H1 (cell line): ENCODE measurements around the gene FLRT2.

Experiments used
- CTCF ChIP-seq, 3 experiments: IDR thresholded peaks; 1 replicate in 2 of 3; 2 replicates in 1 of 3; pipeline versions ENCODE4 v1.5.1 to v1.6.1; 2011; ENCODE audit warnings: low read length in 3 of 3, mild to moderate bottlenecking in 3 of 3, inconsistent platforms in 2 of 3, low read depth in 1 of 3, moderate library complexity in 1 of 3; ENCODE audit not compliant: insufficient read depth in 1 of 3; ENCODE audit errors: control extremely low read depth in 1 of 3
- EP300 ChIP-seq, 2 experiments: IDR thresholded peaks; 1 replicate in 1 of 2; 2 replicates in 1 of 2; pipeline ENCODE4 v1.6.1; 2011 to 2012; ENCODE audit warnings: low read depth in 2 of 2, low read length in 2 of 2, mild to moderate bottlenecking in 2 of 2, borderline replicate concordance in 1 of 2, inconsistent platforms in 1 of 2, moderate library complexity in 1 of 2
- EZH2 ChIP-seq: fragments of 200-600 bp; sonication (generic); IDR thresholded peaks from 2 replicates; pipeline ENCODE4 v1.7.1; 2012; ENCODE audit warnings: low read depth, mild to moderate bottlenecking, moderate library complexity, low read length, inconsistent platforms; ENCODE audit not compliant: severe bottlenecking
- JUN ChIP-seq: IDR thresholded peaks from 2 replicates; pipeline ENCODE4 v1.6.1; 2011; ENCODE audit warnings: low read depth, mild to moderate bottlenecking, improper control_type of control experiment, low read length
- JUND ChIP-seq: IDR thresholded peaks from 2 replicates; pipeline ENCODE4 v1.6.1; 2011; ENCODE audit warnings: mild to moderate bottlenecking, improper control_type of control experiment, low read length
- PHF8 ChIP-seq: fragments of 200-600 bp; sonication (generic); conservative IDR thresholded peaks from 2 replicates; pipeline ENCODE4 v1.7.1; 2012; ENCODE audit warnings: low read depth, mild to moderate bottlenecking, inconsistent platforms, low read length, moderate library complexity
- POLR2A ChIP-seq, 2 experiments: IDR thresholded peaks; 1 replicate in 1 of 2; 2 replicates in 1 of 2; pipeline ENCODE4 v1.6.1; 2011; ENCODE audit warnings: low read depth in 2 of 2, low read length in 2 of 2, mild to moderate bottlenecking in 2 of 2; ENCODE audit errors: control extremely low read depth in 1 of 2
- POLR2AphosphoS5 ChIP-seq: IDR thresholded peaks from 2 replicates; pipeline ENCODE4 v1.6.1; 2011; ENCODE audit warnings: low read depth, low read length
- RAD21 ChIP-seq, 2 experiments: IDR thresholded peaks in 1 of 2; conservative IDR thresholded peaks in 1 of 2; 2 replicates each; pipeline ENCODE4 v1.6.1; 2011; ENCODE audit warnings: low read depth in 2 of 2, low read length in 2 of 2, improper control_type of control experiment in 1 of 2, inconsistent platforms in 1 of 2, mild to moderate bottlenecking in 1 of 2, moderate library complexity in 1 of 2
- SP2 ChIP-seq: IDR thresholded peaks from 2 replicates; pipeline ENCODE4 v1.6.1; 2012; ENCODE audit warnings: mild to moderate bottlenecking, low read length, inconsistent platforms
- SRF ChIP-seq: IDR thresholded peaks from 2 replicates; pipeline ENCODE4 v1.6.1; 2011; ENCODE audit warnings: mild to moderate bottlenecking, low read depth, low read length, moderate library complexity
- TAF1 ChIP-seq: IDR thresholded peaks from 2 replicates; pipeline ENCODE4 v1.6.1; 2011; ENCODE audit warnings: mild to moderate bottlenecking, low read depth, low read length
- ZNF274 ChIP-seq: IDR thresholded peaks from 2 replicates; pipeline ENCODE4 v1.7.0; 2012; ENCODE audit warnings: low read length, borderline replicate concordance; ENCODE audit errors: extremely low read depth

GRCh38 chr14:85590784-85591183 is 60.8 kb downstream of the FLRT2 start:
- no peak for TF ChIP-seq CTCF (IDR thresholded peaks at IDR 0.05; ENCODE audit: control extremely low read depth in 1 of 3, insufficient read depth in 1 of 3, low read depth in 1 of 3, low read length in 3 of 3)
- TF ChIP-seq TAF1: no peak
- no peak for TF ChIP-seq JUND
- no peak for TF ChIP-seq RAD21 (IDR thresholded peaks at IDR 0.05 in 1 of 2, conservative IDR thresholded peaks at IDR 0.05 in 1 of 2; ENCODE audit: low read depth in 2 of 2, low read length in 2 of 2)
- TF ChIP-seq PHF8: no peak
- TF ChIP-seq SP2: no peak
- TF ChIP-seq JUN: no peak
- TF ChIP-seq SRF: no peak
- TF ChIP-seq EP300 (IDR thresholded peaks at IDR 0.05; ENCODE audit: borderline replicate concordance in 1 of 2, low read depth in 2 of 2, low read length in 2 of 2): no peak
- no peak for TF ChIP-seq POLR2A (IDR thresholded peaks at IDR 0.05; ENCODE audit: control extremely low read depth in 1 of 2, low read depth in 2 of 2, low read length in 2 of 2)
- TF ChIP-seq EZH2: no peak
- no peak for TF ChIP-seq POLR2AphosphoS5
- no peak for TF ChIP-seq ZNF274
